GM18951 (cell line): ENCODE measurements around the gene SIK1.
"Not testable (repeated sequence)": the region's sequence is repeated elsewhere in the genome, so short reads cannot be mapped to it uniquely, and the experiment has no call there.

Experiments
- POLR2A ChIP-seq: IDR thresholded peaks from 4 replicates; pipeline ENCODE4 v1.6.1; 2011; ENCODE audit warnings: mild to moderate bottlenecking; ENCODE audit not compliant: insufficient read length, insufficient read depth; ENCODE audit errors: extremely low read depth
- in situ Hi-C: fragments of 300-500 bp; cut with MboI; formaldehyde crosslinking; loops from one replicate; pipeline ENCODE4 v1.12.0; 2022; ENCODE audit warnings: low sequenced_read_pairs, mixed read lengths, inconsistent platforms; ENCODE audit not compliant: unreplicated experiment

SIK1 gene

GRCh38 chr21:43398533-43398932 is 28.4 kb downstream of the SIK1 start:
- in situ Hi-C loops, result not testable (repeated sequence)

- in situ Hi-C loops, result not testable (repeated sequence)
Measured at GRCh38 chr21:43398000-43398399, 28.9 kb downstream of the SIK1 start.

GRCh38 chr21:43397439-43397808 is 29.5 kb downstream of the SIK1 start:
- in situ Hi-C loops, result not testable (repeated sequence)

GRCh38 chr21:43396788-43397438 is 30.0 kb downstream of the SIK1 start:
- in situ Hi-C loops, result not testable (repeated sequence)

- in situ Hi-C loops, result not testable (repeated sequence)
Measured at GRCh38 chr21:43383351-43383750, 43.6 kb downstream of the SIK1 start.

GRCh38 chr21:43382902-43383301 is 44.0 kb downstream of the SIK1 start:
- in situ Hi-C loops, result not testable (repeated sequence)

- in situ Hi-C loops, result not testable (repeated sequence)
Measured at GRCh38 chr21:43380852-43381533, 45.9 kb downstream of the SIK1 start.

- in situ Hi-C loops, result not testable (repeated sequence)
Measured at GRCh38 chr21:43380337-43380736, 46.6 kb downstream of the SIK1 start.

GRCh38 chr21:43379626-43380122 is 47.3 kb downstream of the SIK1 start:
- in situ Hi-C loops, result not testable (repeated sequence)

- no peak for TF ChIP-seq POLR2A
- in situ Hi-C loops, result no loop called here
Measured at GRCh38 chr21:43376478-43376882, 50.5 kb downstream of the SIK1 start.

- in situ Hi-C loops, result no loop called here
Measured at GRCh38 chr21:43375837-43376477, 51.0 kb downstream of the SIK1 start.

GRCh38 chr21:43375006-43375836 is 51.7 kb downstream of the SIK1 start:
- in situ Hi-C loops, result no loop called here

More at GRCh38 chr21:43375837-43376477, 51.0 kb downstream of the SIK1 start:
- TF ChIP-seq POLR2A, result no peak

GRCh38 chr21:43374228-43374885 is 52.6 kb downstream of the SIK1 start:
- in situ Hi-C loops, result no loop called here
- TF ChIP-seq POLR2A, result no peak

More at GRCh38 chr21:43375006-43375836, 51.7 kb downstream of the SIK1 start:
- TF ChIP-seq POLR2A, result no peak
